HepG2 (cell line): ENCODE measurements around the gene NXT1. TPM values are rescaled to one million over a fixed set of nuclear protein-coding genes. Genes with fewer than 3 reads are reported as not detected.

Source experiments
- ATM ChIP-seq: fragments of 450-650 bp; IDR thresholded peaks from 2 replicates; pipeline ENCODE4 v1.7.1; 2017; ENCODE audit warnings: mild to moderate bottlenecking, borderline replicate concordance
- E2F2 ChIP-seq: sonication (generic); formaldehyde crosslinking; IDR thresholded peaks from 2 replicates; pipeline ENCODE4 v1.4.0; 2020; ENCODE audit warnings: missing genetic modification reagents, borderline replicate concordance
- NFRKB ChIP-seq: fragments of 450-650 bp; IDR thresholded peaks from 2 replicates; pipeline ENCODE4 v1.6.1; 2017
- ONECUT2 ChIP-seq: sonication (generic); formaldehyde crosslinking; IDR thresholded peaks from 2 replicates; pipeline ENCODE4 v1.4.0; 2020; ENCODE audit warnings: missing genetic modification reagents
- SRSF4 ChIP-seq: fragments of 200-400 bp; formaldehyde crosslinking; IDR thresholded peaks from one replicate; pipeline ENCODE4 v1.6.1; 2018; ENCODE audit warnings: mild to moderate bottlenecking, low read depth, low read length, moderate library complexity; ENCODE audit not compliant: poor library complexity, severe bottlenecking
- STAT6 ChIP-seq: sonication (generic); formaldehyde crosslinking; IDR thresholded peaks from 2 replicates; pipeline ENCODE4 v1.4.0; 2020; ENCODE audit warnings: missing genetic modification reagents, mild to moderate bottlenecking, borderline replicate concordance
- ZNF407 ChIP-seq: sonication (generic); formaldehyde crosslinking; IDR thresholded peaks from one replicate; pipeline ENCODE4 v1.5.1; 2020; ENCODE audit warnings: mild to moderate bottlenecking, missing genetic modification reagents; ENCODE audit errors: not compliant biosample characterization
- ZNF761 ChIP-seq: sonication (generic); formaldehyde crosslinking; conservative IDR thresholded peaks from 2 replicates; pipeline ENCODE4 v1.4.0; 2020; ENCODE audit warnings: mild to moderate bottlenecking, missing genetic modification reagents
- polyA plus RNA-seq, 8 experiments: library from polyadenylated mRNA; depleted of rRNA in 3 of 8; stranded (reverse) in 7 of 8; unstranded in 1 of 8; fragments of >200 nt; fragmentation: Illumina TruSeq in 4 of 8; extraction: Trizol in 4 of 8; gene quantifications; 2 replicates each; pipeline versions ENCODE4 v1.2.1 to v1.2.3, GENCODE V29; 2011 to 2016; ENCODE audit warnings: low read depth in 4 of 8, missing spikeins in 1 of 8, mixed read lengths in 1 of 8; ENCODE audit not compliant: insufficient read depth in 1 of 8
- total RNA-seq, 5 experiments: library from RNA; depleted of rRNA; stranded (reverse); fragments of >200 nt; fragmentation: Illumina TruSeq; extraction: Trizol; gene quantifications; 2 replicates each; pipeline ENCODE4 v1.2.3, GENCODE V29; 2016; ENCODE audit warnings: low read depth in 1 of 5
- TF ChIP-seq, protein P1 (sequence below): sonication (generic); formaldehyde crosslinking; IDR thresholded peaks from 2 replicates; pipeline ENCODE4 v1.8.0; 2023; ENCODE audit warnings: mild to moderate bottlenecking, missing genetic modification reagents
- TF ChIP-seq, protein P2 (sequence below): fragments of 450-650 bp; IDR thresholded peaks from 2 replicates; pipeline ENCODE4 v1.6.1; 2017; ENCODE audit warnings: mild to moderate bottlenecking
- TF ChIP-seq, protein P3 (sequence below): sonication (generic); formaldehyde crosslinking; IDR thresholded peaks from 2 replicates; pipeline ENCODE4 v1.8.1; 2023; ENCODE audit warnings: missing genetic modification reagents, mild to moderate bottlenecking, borderline replicate concordance

Gene NXT1
- total and polyA plus RNA-seq, 2 of the 13 experiments (the other 11 are each of a cell fraction or from before 2014, with no cell fraction given), result 35.6 to 65.9 TPM

- TF ChIP-seq ZNF407 (peak; percentile 76), E2F2 (peak; percentile 88), ONECUT2 (CRISPR knock-in tag) (no peak), ATM (no peak), ZNF761 (CRISPR knock-in tag) (no peak; the same call in 1 of the 2 replicates), NFRKB (no peak), SRSF4 (no peak), STAT6 (CRISPR knock-in tag) (no peak; the same call in 1 of the 2 replicates)
- TF ChIP-seq, protein P1, sequence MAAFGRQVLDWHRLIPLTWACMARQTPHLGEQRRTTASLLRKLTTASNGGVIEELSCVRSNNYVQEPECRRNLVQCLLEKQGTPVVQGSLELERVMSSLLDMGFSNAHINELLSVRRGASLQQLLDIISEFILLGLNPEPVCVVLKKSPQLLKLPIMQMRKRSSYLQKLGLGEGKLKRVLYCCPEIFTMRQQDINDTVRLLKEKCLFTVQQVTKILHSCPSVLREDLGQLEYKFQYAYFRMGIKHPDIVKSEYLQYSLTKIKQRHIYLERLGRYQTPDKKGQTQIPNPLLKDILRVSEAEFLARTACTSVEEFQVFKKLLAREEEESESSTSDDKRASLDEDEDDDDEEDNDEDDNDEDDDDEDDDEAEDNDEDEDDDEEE (CRISPR knock-in tag), result no peak
- TF ChIP-seq, protein P2, sequence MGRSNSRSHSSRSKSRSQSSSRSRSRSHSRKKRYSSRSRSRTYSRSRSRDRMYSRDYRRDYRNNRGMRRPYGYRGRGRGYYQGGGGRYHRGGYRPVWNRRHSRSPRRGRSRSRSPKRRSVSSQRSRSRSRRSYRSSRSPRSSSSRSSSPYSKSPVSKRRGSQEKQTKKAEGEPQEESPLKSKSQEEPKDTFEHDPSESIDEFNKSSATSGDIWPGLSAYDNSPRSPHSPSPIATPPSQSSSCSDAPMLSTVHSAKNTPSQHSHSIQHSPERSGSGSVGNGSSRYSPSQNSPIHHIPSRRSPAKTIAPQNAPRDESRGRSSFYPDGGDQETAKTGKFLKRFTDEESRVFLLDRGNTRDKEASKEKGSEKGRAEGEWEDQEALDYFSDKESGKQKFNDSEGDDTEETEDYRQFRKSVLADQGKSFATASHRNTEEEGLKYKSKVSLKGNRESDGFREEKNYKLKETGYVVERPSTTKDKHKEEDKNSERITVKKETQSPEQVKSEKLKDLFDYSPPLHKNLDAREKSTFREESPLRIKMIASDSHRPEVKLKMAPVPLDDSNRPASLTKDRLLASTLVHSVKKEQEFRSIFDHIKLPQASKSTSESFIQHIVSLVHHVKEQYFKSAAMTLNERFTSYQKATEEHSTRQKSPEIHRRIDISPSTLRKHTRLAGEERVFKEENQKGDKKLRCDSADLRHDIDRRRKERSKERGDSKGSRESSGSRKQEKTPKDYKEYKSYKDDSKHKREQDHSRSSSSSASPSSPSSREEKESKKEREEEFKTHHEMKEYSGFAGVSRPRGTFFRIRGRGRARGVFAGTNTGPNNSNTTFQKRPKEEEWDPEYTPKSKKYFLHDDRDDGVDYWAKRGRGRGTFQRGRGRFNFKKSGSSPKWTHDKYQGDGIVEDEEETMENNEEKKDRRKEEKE, result no peak
- TF ChIP-seq, protein P3, sequence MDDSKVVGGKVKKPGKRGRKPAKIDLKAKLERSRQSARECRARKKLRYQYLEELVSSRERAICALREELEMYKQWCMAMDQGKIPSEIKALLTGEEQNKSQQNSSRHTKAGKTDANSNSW (CRISPR knock-in tag), result no peak
These were observed 7.4 kb downstream of the NXT1 start (continued) for GRCh38 chr20:23357767-23358562.
